Thyroid gland (tissue), 4 donors: ENCODE data around the gene PNP. TPM values are rescaled to one million over a fixed set of nuclear protein-coding genes. Genes with fewer than 3 reads are reported as not detected.

Experiments
- DNase-seq, 2 donors: peaks; one replicate each; pipeline ENCODE4 v3.0.0-alpha.2; 2019
- H3K27ac ChIP-seq, 3 donors: fragments of 200-600 bp; sonication (generic); 1 replicate in 2 of 3; 2 replicates in 1 of 3; pipeline ENCODE4 v1.5.1; 2016 to 2019; ENCODE audit warnings: mild to moderate bottlenecking in 1 of 3, moderate library complexity in 1 of 3
- H3K27me3 ChIP-seq: fragments of 200-600 bp; sonication (generic); one replicate; pipeline ENCODE4 v1.5.1; 2019
- H3K36me3 ChIP-seq, 2 donors: fragments of 200-600 bp; sonication (generic); one replicate each; pipeline ENCODE4 v1.5.1; 2016 to 2019
- H3K4me1 ChIP-seq, 2 donors: fragments of 200-600 bp; sonication (generic); one replicate each; pipeline ENCODE4 v1.5.1; 2017 to 2019
- H3K4me3 ChIP-seq, 3 donors: fragments of 200-600 bp; sonication (generic); replicated peaks in 1 of 3; 1 replicate in 2 of 3; 2 replicates in 1 of 3; pipeline ENCODE4 v1.5.1; 2016; ENCODE audit warnings: mild to moderate bottlenecking in 1 of 3
- H3K9me3 ChIP-seq: fragments of 200-600 bp; sonication (generic); one replicate; pipeline ENCODE4 v1.5.1; 2017
- CTCF ChIP-seq, 6 experiments: fragments of 200-600 bp in 3 of 6; fragments of 450-650 bp in 3 of 6; sonication (generic) in 3 of 6; IDR thresholded peaks; one replicate each; pipeline ENCODE4 v1.5.1; 2016 to 2019; ENCODE audit warnings: antibody characterized with exemption in 6 of 6, mild to moderate bottlenecking in 2 of 6, inconsistent platforms in 1 of 6, moderate library complexity in 1 of 6
- POLR2A ChIP-seq, 2 donors: fragments of 450-650 bp; IDR thresholded peaks; one replicate each; pipeline ENCODE4 v1.6.1; 2017; ENCODE audit warnings: antibody characterized with exemption in 2 of 2, mild to moderate bottlenecking in 2 of 2, moderate library complexity in 1 of 2
- WGBS, 2 donors: methylation state at CpG; one replicate each; pipeline ENCODE4 v1.1.5; 2017; 5-methylcytosine and 5-hydroxymethylcytosine counted together
- intact Hi-C: fragments of 100-400 bp; cut with DNase I; formaldehyde crosslinking; loops from one replicate; pipeline ENCODE4 v1.15.1; 2023
- total RNA-seq, 4 donors: library from RNA; depleted of rRNA; stranded (reverse); fragments of >200 nt; gene quantifications; one replicate each; pipeline ENCODE4 v1.2.3, GENCODE V29; 2016

The PNP gene
- total RNA-seq, 4 donors from 2014 or later, result 13.9 to 29.3 (median 18.7) TPM

- DNase-seq, result no peak
- WGBS, 2 donors, result 86% methylated on average over 5 of the region's 5 CpGs
- Histone ChIP-seq H3K9me3 (no peaks in the 10 kb centered on the region), H3K27ac (no peak overlapping the region), H3K27me3 (no peaks in the 10 kb centered on the region), H3K36me3 (no peaks in the 10 kb centered on the region), H3K4me3 (no peak overlapping the region), H3K4me1 (peaks cover 4 to 8% of the 10 kb centered on the region in 2 donors)
- TF ChIP-seq POLR2A (IDR thresholded peaks at IDR 0.05) (no peak), CTCF (IDR thresholded peaks at IDR 0.05) (no peak)
- intact Hi-C loops, result no loop called here
These were observed 13.2 kb downstream of the PNP start for GRCh38 chr14:20482382-20482781.

GRCh38 chr14:20485900-20486299, 16.7 kb downstream of the PNP start:
- H3K4me1 ChIP-seq, result peaks cover 7 to 15% of the 10 kb centered on the region in 2 donors
- no peaks in the 10 kb centered on the region for H3K9me3 ChIP-seq
- 72 to 73% methylated on average over 7 of the region's 7 CpGs for WGBS, 2 donors
- intact Hi-C loops, result no loop called here
- no peak overlapping the region for H3K4me3 ChIP-seq
- no peaks in the 10 kb centered on the region for H3K27me3 ChIP-seq
- no peak for DNase-seq
- H3K27ac ChIP-seq, result no peak overlapping the region
- no peaks in the 10 kb centered on the region for H3K36me3 ChIP-seq
- TF ChIP-seq POLR2A (IDR thresholded peaks at IDR 0.05) (no peak), CTCF (IDR thresholded peaks at IDR 0.05) (no peak)

GRCh38 chr14:20486684-20487395, 17.6 kb downstream of the PNP start:
- Histone ChIP-seq H3K4me3 (no peak overlapping the region), H3K4me1 (peaks cover 7 to 15% of the 10 kb centered on the region in 2 donors), H3K9me3 (no peaks in the 10 kb centered on the region), H3K27ac (no peak overlapping the region), H3K36me3 (no peaks in the 10 kb centered on the region), H3K27me3 (no peaks in the 10 kb centered on the region)
- intact Hi-C loops, result no loop called here
- DNase-seq, result no peak
- 80 to 83% methylated on average over 8 of the region's 8 CpGs for whole genome bisulfite sequencing, 2 donors
- no peak for TF ChIP-seq CTCF (IDR thresholded peaks at IDR 0.05)
- TF ChIP-seq POLR2A (IDR thresholded peaks at IDR 0.05), result no peak

GRCh38 chr14:20487396-20487725, 18.2 kb downstream of the PNP start:
- Histone ChIP-seq H3K36me3 (no peaks in the 10 kb centered on the region), H3K27ac (no peak overlapping the region), H3K4me3 (no peak overlapping the region), H3K27me3 (no peaks in the 10 kb centered on the region), H3K9me3 (no peaks in the 10 kb centered on the region), H3K4me1 (peaks cover 7 to 15% of the 10 kb centered on the region in 2 donors)
- DNase-seq, result no peak
- intact Hi-C loops, result no loop called here
- TF ChIP-seq POLR2A (IDR thresholded peaks at IDR 0.05) (no peak), CTCF (IDR thresholded peaks at IDR 0.05) (no peak)

GRCh38 chr14:20489093-20489994, 20.1 kb downstream of the PNP start:
- Histone ChIP-seq H3K9me3 (no peaks in the 10 kb centered on the region), H3K4me1 (peaks cover 7 to 15% of the 10 kb centered on the region in 2 donors), H3K4me3 (no peak overlapping the region), H3K36me3 (no peaks in the 10 kb centered on the region), H3K27ac (peak overlapping the region in 2 of 3 donors; percentile 18 to 36), H3K27me3 (no peaks in the 10 kb centered on the region)
- TF ChIP-seq CTCF (IDR thresholded peaks at IDR 0.05) (no peak), POLR2A (IDR thresholded peaks at IDR 0.05) (no peak)
- WGBS, 2 donors, result 32 to 33% methylated on average over 6 of the region's 6 CpGs
- intact Hi-C loops, result no loop called here
- DNase-seq, result no peak
